SU-DHL-6 (cell line): ENCODE measurements around the gene C1orf116.

Experiments used
- CTCF ChIP-seq: fragments of 200-600 bp; sonication (generic); IDR thresholded peaks from one replicate; pipeline ENCODE4 v1.5.1; 2017; ENCODE audit warnings: antibody characterized with exemption, mild to moderate bottlenecking, low read length, moderate library complexity; ENCODE audit not compliant: insufficient read depth, poor library complexity, severe bottlenecking
- EZH2phosphoT487 ChIP-seq: fragments of 200-600 bp; sonication (generic), shearing (Covaris generic); conservative IDR thresholded peaks from 2 replicates; pipeline ENCODE4 v1.6.1; 2018; ENCODE audit warnings: mild to moderate bottlenecking, antibody characterized with exemption, low read length, moderate library complexity, mixed read lengths

GRCh38 chr1:207079706-207080241, 47.2 kb upstream of the C1orf116 start:
- no peak for TF ChIP-seq CTCF
- TF ChIP-seq EZH2phosphoT487: no peak
